Astrocyte (in vitro differentiated cells and primary cell): ENCODE measurements around the gene MOB3B.

Source experiments
- CTCF ChIP-seq: IDR thresholded peaks from 2 replicates; pipeline ENCODE4 v1.5.1; 2011; ENCODE audit warnings: low read depth, mild to moderate bottlenecking, inconsistent platforms, low read length, moderate library complexity; ENCODE audit not compliant: insufficient read depth
- EZH2 ChIP-seq: IDR thresholded peaks from 2 replicates; pipeline ENCODE4 v1.6.1; 2012; ENCODE audit warnings: mild to moderate bottlenecking, low read length, inconsistent platforms; ENCODE audit not compliant: insufficient read depth

GRCh38 chr9:27310582-27310981, 219.0 kb downstream of the MOB3B start:
- TF ChIP-seq CTCF, result no peak
- TF ChIP-seq EZH2, result no peak
